Measurements from ENCODE around the gene CTBP2.
"Not testable (repeated sequence)": the region's sequence is repeated elsewhere in the genome, so short reads cannot be mapped to it uniquely, and the experiment has no call there.

The CTBP2 gene

DNA sequence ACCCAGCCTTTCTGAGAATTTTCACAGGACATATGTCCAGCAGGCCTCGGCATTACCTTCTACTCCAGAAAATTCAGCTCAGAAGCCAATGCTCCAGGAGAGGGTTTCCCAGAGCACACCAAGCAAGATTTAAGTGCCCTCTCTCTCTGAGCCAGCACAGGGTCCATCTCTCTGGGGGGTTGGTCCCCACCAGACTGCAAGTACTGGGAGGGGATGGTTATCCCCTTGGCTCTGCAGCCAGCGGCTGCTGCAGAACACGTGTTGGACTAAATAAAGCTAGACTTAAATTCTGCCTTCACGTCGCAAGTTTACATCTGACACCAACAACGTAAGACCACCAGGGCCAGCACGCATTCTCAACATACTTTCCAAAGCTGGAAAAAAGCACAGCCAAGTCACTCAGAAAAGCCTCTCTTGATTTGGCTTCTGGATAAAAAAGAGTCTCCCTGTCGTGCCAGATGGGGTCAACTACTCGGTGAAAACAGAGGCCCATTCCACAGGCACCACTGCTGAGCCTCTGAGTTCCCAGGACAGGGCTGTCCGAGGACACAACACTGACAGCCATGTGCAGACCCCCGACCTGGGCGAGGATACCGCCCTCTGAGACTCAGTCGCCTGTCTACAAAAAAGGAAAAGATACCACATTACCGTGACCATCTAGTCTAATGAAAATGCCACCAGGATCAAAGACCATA lies 77.3 kb downstream of the CTBP2 start:
- DNase-seq: no peak

DNA sequence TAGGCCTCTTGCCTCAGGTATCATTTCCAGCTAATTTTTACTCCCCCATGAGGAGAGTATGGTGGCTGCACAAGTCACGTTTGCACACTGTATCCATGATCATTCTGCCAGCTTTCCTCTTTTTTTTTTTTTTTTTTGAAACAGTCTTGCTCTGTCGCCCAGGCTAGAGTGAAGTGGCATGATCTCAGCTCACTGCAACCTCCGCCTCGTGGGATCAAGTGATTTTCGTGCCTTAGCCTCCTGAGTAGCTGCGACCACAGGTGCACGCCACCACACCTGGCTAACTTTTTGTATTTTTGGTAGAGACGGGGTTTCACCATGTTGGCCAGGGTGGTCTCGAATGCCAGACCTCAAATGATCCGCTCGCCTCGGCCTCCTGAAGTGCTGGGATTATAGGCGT lies 77.9 kb downstream of the CTBP2 start:
- DNase-seq: not testable (repeated sequence)

DNA sequence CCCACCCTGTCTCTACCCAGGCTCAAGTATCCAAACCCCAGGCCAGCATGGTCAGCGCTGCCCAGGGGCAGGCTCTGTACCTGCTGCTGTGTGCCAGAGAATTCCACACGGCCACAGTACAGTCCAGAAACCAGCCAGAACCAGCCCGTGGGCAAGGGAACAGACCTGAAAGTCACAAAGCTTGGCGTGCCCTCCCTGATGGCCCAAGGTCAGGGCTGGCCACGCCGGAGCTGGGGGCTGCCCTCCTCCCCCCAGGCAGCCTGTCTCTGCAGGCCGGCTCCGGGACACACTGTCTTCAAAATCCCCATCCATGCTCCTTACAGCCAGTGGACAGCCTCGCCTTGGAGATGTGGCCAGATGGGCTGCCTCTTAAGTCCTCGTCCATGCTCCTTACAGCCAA lies 78.4 kb downstream of the CTBP2 start:
- DNase-seq: no peak

DNA sequence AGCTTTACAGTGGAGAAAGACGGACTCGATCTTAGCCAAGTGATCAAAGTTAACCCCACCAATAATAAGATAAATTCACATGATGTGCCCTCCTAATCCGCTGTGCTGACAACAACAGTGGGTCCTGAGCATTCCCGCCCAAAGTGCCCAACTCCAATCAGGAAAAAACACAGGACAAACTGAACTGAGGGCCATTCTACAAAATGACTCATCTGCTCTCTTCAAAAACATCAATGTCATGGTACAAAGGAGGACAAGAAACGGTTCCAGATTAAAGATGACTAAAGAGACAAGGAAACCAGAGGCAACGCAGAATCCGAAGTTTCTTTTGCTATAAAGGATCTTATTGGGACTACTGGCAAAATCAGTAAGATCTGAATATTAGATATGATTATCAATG lies 79.4 kb downstream of the CTBP2 start:
- no peak for DNase-seq

DNA sequence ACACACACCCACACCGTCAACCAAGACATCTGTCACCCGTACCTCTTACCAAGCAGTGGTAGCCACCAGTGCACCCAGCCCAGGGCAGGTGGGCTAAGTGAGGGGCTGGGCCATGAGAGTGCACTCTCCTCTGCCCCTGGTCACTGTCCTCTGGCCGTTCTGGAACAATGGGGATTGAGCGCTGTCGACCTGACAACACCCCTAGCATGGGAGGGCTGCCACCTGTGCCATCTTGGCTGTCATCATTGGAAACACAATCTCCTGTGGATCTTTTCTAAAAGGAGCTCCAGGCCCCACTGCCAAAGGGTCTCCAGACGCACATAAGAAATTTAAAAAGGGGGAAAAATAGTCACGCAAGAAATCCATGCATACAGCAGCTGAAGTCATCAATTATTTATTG lies 80.1 kb downstream of the CTBP2 start:
- no peak for DNase-seq

DNA sequence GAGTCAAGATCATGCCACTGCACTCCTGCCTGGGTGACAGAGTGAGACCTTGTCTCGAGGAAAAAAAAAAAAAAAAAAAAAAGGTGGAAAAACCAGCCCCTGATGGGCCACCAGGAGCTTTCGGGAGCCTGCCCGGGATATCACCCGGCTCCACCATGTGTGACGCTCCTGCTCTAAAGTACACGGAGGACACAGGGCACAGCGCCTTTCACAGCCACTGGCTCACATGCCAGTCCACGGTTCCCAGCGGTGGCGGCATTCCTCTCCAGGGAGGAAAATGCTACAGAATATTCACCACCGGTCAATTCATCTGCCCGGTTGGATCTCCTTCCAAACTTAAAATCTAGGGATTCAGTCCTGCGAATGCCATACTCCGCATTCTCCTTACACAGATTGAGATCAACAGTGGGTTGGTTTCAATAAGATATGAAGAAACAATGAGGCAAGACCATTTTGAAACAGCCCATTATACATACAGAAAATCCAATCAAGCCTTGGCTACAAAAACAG lies 81.2 kb downstream of the CTBP2 start:
- DNase-seq: no peak

DNA sequence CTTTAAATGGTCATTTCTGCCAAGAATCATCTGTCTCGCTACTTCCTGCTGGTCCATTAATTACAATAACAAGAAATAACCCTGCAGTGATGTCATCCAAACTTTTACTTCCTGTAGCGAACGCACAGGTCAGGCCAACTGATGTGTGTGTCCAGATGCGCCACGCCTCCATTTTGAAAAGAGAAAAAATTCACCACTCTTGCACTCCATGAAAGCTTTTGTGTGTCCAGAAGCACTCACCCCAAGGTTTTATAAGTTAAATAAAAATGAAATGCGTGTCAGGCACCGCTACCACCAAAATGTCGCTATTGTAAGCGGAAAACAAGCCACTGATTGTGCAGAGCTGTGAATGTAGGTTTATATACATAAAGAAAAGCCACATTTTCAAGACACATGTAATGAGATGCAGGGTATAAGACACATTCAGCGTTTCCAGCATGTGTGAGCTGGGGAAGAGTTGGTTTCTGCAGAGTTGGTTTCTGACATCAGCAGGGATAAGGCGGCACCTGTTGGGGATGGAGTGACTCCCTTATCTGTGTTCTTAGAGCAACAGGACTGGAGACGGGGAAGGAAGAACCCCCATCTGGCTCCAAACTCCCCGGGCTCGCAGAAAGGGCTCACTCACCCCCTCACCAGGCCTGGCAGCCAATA lies 83.3 kb downstream of the CTBP2 start:
- no peak for DNase-seq

DNA sequence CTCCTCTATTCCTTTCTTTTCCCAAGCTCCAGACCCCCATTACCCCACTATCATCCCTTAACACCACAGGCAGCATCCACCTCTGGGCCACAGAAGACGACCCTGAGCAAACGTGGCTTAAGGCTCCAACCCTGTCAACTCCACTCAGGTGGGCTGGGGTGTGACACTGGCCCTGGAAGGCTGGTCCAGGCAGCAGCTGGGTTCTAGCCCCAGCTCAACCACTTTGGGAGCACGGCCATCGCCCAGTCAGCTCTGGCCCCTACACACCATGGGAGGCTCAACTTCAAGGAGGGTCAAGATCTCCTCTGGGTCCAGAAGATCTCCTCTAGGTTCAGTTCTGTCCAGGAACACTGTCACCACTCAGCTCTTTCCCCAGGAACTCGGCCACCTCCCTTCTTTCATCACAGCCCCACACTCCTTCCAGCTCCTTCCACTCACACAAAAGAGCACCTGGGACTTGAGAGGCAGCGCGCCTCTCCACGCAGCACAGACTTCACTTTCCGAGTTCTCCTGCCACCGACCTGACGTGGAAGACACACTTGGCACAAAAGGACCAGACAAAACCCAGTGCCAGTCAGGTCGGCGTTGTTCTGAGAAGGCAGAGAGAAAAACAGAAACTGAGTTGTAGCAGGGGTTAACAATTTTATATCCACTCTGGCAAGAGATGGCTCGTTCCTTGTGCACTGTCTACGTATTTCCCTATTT lies 84.1 kb downstream of the CTBP2 start:
- no peak for DNase-seq

DNA sequence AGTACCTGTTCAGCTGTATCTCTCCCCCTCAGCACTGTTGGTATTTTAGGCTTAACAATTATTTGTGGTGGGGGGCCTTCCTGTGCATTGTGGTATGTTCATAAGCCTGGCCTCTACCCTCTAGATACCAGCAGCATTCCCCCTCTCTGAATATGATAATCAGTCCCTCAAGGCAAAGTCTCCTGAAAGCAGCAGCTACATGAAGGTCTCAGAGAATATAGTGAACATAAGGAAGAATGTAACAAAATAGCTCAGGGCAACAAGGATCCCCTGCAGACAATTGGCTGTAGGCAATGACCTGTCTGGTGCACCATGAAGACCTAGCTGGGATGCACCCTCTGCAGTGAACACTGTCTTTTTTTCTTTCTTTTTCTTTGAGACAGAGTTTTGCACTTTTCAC lies 86.4 kb downstream of the CTBP2 start:
- no peak for DNase-seq

DNA sequence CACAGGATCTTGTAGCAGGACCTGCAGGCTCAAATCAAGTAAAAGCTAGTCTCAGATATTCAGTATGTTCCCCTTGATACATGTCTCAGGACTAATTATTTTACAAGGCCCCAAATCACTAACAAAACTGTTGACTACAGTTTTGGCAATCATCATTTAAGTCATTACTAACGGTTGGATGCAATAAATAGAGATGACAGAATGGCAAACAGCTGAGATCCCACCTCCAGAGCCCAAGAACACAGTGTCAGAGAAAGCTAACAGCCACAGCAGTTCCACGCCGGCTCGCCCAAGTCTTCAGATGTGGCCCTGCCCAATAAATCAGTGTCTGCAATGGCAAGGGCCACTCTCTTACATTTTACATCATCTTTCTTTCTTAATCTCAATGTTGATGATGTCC lies 87.6 kb downstream of the CTBP2 start:
- DNase-seq: peak in 1 of 2 experiments; percentile 3

DNA sequence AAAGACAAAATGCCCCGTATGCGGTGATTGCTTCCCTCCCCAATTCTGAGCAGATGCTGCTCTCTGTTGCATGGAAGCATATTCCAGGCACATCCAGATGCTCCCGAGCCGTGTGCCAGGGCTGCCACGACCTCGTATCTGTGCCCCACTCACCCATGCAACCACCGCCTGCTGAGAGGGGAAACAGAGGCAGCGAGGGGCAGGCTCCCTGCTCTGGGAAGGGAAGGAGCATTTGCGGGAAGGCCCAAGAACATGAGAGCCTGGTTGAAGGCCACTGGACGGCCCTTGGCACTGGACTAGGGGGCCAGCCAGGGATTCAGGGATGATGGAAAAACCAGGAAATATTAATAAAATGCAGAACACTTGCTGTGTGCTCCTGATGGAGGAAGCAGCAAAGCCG lies 89.4 kb downstream of the CTBP2 start:
- no peak for DNase-seq

DNA sequence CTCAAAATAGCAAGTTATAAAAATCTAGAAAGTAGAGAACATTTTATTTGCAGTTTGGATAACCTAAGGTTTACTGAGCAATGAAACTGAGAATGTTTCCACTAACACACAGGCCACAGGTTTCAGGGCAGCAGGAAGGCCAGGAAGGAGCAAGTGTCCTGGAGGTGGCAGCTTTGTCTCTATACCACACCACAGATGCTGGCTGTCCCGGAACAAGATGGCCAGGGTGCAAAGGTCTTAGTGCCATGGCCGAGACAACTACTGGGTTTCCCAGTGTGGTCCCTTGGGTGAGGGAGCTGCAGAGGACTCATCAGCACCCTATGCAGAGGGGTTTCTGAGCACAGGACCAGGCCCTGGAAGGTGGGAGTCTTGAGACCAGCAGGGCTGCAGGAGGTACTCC lies 92.0 kb downstream of the CTBP2 start:
- no peak for DNase-seq

DNA sequence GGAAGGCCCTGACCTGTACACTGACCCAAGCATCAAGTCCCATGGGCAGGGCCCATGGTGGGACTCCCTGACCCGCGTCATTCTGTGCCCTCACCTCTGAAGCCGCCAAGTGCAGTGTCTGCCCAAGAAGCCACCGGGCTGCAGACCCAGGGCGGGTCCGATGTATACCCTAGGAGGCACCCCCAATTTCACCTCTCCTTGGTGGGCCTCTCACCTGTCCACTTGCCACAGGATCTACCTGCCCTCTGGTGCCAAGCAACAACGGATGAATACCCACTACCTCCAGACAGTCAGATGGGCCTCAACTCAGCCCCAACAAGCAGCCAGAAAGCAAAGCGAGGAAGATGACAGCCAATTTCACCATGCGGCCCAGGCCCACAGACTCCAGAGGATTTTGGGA lies 92.6 kb downstream of the CTBP2 start:
- DNase-seq: no peak

DNA sequence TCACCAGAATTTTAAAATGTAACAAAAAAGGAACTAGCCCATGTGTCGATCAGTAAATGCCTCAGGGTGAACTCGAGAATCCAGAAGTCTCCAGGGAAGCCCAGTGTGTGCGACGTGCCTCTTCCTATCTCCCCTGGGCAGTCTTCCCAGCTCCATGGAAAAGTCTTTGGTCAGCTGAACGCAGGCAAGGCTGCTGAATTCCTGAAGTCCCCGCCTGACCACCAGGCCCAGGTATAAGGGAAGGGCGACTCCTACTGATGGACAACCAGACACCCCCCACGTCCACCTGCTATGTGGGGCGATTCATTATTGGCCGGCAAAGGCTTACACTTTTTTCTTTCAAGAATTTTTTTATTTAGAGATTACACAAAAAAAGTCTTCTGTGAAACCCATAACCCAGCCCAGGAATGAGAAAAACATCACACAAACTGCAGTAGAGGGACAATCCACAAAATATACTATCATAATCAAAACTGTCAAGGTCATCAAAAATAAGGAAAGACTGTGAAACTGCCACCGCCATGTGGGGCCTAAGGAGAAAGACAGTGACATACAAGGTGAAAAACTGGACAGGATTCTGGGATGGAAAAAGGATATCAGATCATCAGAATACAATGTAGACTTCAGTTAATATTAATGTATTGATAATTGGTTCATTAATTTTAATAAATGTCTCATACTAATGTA lies 93.5 kb downstream of the CTBP2 start:
- DNase-seq: no peak

DNA sequence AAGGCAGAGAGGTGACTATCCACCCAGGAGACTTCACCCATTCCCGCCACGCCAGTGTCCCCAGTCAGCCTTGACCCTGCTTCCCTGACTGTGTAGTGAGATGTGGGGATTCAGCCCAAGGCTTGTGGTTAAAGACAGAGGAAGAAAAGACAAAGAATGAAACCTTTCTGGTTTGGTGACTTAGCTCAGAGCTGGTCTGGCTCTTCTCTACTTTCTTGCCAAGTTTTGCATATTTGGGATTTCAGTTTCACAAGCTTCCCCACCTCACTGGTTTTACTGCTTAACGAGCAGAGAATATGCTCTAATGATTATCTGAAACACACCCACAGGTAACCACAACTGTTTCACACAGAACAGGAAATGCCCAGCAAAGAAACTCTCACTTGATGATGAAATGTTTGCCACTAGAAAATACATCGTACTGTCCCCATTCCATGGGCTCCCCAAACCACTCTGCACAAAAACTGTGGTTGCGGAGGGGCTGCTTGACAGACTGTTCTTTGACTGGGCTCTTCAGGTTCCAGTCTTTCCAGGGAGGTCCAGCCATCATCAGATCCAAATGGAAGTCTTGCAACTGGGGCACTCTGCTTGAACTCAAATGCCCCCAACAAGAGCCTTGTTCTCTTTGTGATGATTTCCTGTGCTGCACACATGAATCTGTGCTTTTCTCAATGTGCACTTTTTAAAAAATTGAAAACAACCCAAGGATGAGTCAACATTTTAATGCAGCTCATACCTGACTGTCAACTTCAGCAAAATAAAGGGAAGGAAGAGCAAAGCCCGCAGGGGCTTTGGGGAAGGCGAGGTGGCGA lies 95.5 kb downstream of the CTBP2 start:
- no peak for DNase-seq

DNA sequence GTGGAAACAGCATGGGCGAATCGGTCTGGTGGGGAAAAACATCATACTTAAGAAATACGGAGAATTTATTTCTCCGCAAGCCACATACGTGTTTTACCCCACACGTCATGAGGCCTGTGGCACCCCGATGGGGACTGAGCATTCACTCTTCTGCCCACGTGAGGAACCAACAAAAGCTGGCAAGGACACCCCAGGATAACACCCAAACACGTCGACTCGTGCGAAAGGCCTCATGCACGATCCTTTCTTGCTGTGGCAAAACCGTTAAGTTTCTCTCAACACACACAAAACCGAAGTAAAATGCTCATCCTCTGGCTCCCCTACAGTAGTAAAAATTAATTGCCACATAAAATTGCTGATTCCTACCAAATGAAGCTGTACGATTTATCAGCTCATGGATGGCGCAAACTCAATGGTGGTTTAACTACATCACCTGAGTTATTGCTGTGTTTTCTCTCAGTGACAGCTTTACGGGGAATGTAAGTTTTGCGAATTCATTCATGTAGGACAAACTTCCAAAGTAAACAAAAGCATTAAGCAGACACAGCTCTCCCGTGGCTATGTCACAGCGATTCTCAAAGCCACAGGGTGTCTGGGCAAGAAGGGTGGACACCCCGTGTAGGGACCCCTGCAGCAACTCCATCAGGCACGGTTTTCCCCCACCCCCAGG lies 97.0 kb downstream of the CTBP2 start:
- no peak for DNase-seq

DNA sequence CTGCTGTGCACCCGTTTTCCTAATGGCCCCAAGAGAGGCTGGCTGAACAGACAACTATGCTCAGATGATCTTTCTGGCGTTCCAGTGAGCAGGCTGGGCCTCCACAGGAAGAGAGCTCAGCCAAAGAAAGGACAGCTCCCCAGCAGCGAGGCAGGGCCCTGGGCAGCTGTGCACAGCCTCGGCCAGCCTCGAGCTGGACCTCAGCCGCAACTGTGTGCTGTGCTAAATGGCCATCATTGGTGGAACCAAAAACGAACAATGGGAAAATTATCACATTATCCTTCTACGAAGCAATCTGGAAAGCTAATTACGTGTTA lies 97.5 kb downstream of the CTBP2 start:
- DNase-seq: no peak

DNA sequence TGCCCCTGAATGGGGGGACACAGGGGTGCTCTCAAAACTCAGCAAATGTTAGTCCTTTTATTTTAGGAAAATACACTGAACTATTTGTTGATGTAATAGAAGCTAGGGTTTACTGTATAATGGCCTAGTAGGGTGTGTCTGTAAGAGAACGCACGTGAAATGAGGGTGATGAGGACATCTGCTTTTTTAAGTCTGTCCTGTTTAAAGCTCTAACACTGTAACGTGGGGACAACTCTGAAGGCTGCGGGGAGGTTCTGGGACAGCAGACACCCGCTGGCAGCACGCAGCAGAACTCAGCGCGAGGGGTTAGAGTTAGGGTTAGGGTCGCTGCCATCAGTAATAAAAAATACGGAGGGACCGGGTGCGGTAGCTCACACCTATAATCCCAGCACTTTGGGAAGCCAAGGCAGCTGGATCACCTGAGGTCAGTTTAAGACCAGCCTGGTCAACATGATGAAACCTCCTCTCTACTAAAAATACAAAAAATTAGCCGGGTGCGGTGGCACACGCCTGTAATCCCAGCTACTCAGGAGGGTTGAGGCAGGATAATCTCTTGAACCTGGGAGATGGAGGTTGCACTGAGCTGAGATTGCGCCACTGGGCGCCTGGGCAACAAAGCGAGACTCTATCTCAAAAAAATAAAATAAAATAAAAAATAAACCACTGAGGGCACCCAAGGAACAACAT lies 98.0 kb downstream of the CTBP2 start:
- no peak for DNase-seq

DNA sequence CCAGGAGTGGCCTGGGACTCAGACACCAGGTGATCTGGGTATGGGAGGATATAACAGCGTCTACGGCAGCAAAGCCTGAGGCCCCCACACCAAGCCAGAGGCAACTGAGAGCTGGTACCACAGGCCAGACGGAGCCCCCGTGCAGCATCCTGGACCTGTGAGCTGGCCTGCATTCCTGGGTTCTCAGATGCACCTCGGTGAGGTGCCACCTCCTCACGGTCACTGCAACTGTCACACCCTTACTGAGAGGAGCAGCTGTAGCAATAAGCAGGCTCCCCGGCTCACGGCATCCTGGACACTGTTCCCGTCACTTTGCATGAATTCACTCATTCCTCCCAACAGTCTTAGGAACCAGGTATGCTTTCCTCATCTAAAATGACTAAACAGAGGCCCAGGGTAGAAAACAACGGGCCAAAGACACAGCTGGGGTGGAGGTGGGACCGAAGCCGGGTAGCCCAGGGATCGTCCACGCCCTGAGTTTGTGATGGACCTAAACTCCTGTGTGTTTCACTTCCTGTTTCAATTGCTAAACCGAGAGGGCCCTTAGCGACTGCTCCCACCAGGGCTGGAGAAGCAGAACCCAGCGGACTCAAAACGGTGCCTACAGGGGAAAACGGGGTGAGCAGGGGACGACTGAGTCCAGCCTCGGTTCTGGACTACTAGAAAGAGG lies 98.7 kb downstream of the CTBP2 start:
- DNase-seq: no peak

DNA sequence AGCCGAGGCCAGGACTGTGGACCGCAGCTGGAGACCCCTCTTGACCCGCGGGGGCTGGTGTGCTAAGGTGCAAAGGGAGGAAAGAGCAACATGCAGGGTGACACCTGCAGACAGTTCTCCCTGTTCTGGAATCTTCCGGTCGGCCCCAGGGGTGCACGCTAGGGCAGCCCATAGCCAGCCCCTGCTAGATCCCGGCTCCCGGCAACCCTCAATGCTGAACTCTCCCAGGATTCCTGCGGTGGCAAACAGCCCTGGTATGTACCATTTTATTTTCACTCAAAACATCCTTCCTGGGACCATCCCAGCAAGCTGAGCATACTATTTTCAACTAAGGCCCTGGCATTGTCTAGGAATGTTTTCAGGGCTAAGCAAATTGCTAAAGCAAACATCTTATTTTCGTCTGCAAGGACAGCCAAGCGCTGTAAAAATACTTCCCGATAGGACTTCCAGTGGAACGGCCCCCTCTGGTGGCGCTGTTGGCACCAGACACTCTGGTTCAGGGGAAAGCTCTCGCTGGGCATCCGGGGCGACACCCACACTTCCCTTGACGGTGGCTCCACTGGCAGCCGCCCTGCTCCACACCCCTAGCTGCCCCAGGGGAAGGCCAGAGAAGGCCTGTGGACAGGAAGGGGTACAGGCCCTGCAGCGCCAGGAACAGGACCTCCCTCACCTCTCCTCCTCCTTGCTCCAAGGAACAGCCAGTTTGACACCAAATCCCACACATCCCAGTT lies 99.4 kb downstream of the CTBP2 start:
- DNase-seq: no peak

Data from NCI-H446 (cell line).